ENCODE results near the gene YAP1.
"Not testable (repeated sequence)": the region's sequence is repeated elsewhere in the genome, so short reads cannot be mapped to it uniquely, and the experiment has no call there.

The YAP1 gene

DNA sequence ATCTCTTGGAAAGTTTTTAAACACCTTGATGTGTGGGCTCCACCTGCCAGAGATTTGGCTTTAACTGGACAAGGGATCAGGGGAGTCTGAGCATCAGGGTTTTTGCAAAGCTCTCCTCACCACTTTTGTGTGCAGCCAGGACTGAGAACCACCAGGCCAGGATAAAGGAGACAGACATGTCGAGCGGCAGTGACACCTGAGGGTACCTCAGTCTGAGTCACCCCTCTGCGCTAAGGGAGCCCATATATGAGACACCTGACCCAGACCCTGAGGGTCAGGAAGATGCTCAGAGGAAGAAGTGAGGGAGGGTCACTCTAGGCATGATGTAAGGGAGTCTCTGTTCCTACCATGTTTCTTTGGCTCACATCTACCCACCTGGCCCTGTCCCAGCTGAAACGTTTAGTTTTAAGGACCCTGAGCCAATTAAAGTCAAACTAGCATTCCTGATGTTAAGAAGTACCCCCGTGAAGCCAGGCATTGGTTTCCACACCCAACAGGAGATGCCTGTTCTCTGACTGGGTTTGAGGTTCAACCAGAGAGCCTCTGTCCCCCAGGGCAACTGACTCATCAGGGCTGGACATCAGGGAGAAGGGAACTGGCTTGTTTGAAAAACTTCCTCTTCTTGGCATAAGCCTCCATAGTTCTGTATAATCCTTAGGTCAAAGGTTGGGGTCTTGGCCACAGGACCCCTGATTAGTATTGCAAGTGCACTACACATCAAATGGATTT is 134.6 kb downstream of the YAP1 start:
- no peak for DNase-seq

DNA sequence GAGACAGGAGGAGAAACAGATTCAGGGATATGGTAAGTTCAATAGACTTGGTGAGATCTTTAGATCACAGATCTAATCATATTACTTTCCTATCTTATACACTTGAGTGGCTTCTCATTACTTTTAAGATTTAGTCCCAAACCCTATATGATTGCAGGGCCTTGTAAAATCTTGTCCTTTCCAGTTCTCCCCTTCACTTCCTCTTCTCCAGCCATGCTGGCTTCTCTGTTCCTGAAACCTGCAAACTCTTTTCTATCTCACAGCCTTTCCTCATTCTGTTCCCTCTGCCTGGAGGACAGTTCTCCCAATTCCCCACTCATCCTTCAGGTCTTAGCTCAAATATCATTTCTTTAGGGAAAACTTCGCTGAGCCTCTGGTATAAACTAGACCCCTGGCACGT is 141.2 kb downstream of the YAP1 start:
- no peak for DNase-seq

- DNase-seq: no peak
Observed at GRCh38 chr11:102252339-102252891, 142.2 kb downstream of the YAP1 start.

DNA sequence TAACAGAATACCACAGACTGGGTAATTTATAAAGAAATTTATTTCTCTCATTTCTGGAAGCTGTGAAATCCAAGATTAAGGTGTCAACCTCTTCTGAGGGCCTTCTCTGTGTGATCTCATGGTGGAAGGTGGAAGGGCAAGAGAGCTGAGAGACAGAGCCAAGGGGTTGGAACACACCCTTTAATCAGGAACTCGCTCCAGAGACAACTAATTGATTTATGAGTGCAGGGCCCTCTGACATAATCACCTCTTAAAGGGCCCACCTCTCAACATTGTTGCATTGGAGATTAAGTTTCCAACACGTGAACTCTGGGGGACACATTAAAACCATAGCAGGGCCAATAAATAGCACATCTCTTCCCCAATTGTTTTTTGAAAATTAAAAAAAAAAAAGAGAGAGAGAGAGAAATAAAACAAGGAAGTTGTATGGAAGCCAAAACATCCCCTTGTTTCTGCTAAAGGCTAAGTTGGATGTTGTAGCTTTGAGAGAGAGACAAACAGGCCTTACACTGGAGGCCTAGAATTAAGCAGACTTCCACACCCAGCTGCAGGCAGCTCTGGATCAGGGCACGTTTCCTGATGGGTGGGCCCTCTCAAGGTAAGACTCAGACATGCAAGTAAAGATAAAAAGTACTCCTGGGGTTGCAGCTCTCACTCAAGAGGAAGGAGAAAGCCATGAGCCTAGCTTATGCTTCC is 142.9 kb downstream of the YAP1 start:
- DNase-seq: no peak

DNA sequence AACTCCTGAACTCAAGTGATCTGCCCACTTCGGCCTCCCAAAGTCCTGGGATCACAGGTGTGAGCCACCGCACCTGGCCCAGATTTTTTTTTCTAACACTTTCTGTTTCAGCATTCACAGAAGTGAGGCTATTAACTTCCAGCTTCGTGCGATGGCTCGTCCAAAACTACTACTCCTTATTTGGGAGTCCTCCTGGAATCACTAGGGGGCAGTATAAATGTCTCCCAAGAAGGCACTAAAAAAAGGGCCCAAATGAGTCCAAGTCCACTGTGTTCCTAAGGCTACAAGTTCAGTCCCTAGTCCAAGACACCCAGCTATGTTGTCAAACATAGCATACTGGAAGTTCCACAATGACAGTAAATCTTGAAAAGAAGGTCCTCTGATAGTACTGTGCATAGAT is 143.8 kb downstream of the YAP1 start:
- peak in 1 of 2 experiments; percentile 7 for DNase-seq

DNA sequence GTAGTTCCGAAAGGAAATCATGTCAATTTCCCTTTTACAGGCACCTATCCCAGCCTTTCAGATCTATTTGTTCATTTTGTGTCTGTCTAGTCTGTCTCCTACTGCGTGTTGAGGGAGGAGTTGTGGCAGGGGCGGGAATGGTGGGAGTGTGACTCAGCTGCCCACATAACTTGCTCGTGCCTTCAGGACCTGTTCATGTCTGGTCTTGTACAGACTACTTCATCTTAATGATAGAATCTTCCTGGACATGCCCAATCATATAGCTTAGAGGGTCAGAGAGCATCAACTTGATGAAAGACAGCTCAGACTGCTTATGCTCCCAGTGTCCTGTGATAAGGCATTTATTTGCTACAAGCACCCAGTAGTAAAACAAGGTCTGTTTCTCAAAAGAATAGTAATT is 146.0 kb downstream of the YAP1 start:
- DNase-seq: no peak

GRCh38 chr11:102260241-102260640 is 150.0 kb downstream of the YAP1 start:
- no peak for DNase-seq

GRCh38 chr11:102263379-102264003 is 153.2 kb downstream of the YAP1 start:
- no peak for DNase-seq

GRCh38 chr11:102264704-102265103 is 154.5 kb downstream of the YAP1 start:
- DNase-seq: not testable (repeated sequence)

DNA sequence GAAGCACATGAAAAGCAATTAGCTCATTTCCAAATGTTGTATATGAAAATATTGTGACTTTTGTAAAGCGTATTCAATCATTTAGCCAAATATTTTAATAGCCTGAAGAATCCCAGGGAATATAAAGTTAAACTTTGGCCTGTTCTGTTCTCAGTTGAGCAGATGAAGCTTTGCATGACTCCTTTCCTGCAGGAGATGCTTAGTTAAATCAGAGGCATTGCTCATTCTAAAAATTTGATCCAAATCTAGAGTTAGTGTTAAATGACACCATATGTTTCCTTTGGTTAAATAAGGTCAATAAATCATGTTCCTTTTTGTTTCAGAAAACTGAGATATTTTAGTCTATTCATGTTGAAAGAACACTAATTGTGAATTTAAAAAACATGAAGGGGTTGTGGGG is 155.9 kb downstream of the YAP1 start:
- DNase-seq: no peak

- DNase-seq: no peak
Observed at GRCh38 chr11:102267609-102268008, 157.4 kb downstream of the YAP1 start.

GRCh38 chr11:102268083-102268984 is 158.1 kb downstream of the YAP1 start:
- peak; percentile 77 to 81 for DNase-seq

GRCh38 chr11:102268985-102269470 is 158.8 kb downstream of the YAP1 start:
- DNase-seq: no peak

- no peak for DNase-seq
Observed at GRCh38 chr11:102269927-102270326, 159.7 kb downstream of the YAP1 start.

- DNase-seq: no peak
Observed at GRCh38 chr11:102272047-102272824, 162.0 kb downstream of the YAP1 start.

- no peak for DNase-seq
Observed at GRCh38 chr11:102274628-102275027, 164.4 kb downstream of the YAP1 start.

GRCh38 chr11:102276362-102276761 is 166.1 kb downstream of the YAP1 start:
- DNase-seq: no peak

- DNase-seq: no peak
Observed at GRCh38 chr11:102276783-102277182, 166.5 kb downstream of the YAP1 start.

GRCh38 chr11:102279641-102280170 is 169.5 kb downstream of the YAP1 start:
- peak in 1 of 2 experiments; percentile 31 for DNase-seq

DNA sequence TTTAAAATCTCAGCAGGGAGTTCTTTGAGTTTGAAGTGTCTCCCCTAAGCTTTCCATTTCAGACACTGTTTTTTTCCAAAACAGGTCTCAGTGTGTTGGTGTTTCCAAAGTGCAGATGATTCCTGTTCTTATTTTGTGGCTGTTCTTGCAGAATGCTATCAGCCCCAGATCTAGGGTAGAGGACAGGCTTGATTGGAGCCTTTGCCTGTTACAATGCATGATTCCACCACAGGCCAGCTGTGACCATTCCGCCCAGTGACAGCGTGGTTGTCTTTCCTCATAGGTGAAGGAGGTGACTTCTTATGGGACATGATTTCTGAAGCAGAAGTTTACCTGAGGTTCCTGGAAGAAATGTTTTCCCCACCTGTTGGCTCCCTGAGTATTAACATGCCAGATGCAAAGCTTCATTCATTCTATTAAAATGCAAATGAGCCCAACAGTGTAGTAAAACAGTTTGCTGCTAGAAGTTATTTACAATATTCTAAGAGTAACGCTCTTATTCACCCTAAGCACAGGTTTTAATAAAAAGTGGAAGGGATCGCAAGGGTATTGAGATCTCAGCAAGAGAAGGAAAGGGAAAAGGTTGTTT is 170.1 kb downstream of the YAP1 start:
- DNase-seq: no peak

All from activated CD4-positive, alpha-beta T cell treated with anti-CD3 and anti-CD28 coated beads, Interleukin-2, amount 50 U/mL, for 48 hours (primary cell).